ENCODE measurements around the gene EML2. TPM values are rescaled to one million over a fixed set of nuclear protein-coding genes. Genes with fewer than 3 reads are reported as not detected.

The EML2 gene
- total RNA-seq, 1 experiment from 2014 or later: 32.7 TPM

DNA sequence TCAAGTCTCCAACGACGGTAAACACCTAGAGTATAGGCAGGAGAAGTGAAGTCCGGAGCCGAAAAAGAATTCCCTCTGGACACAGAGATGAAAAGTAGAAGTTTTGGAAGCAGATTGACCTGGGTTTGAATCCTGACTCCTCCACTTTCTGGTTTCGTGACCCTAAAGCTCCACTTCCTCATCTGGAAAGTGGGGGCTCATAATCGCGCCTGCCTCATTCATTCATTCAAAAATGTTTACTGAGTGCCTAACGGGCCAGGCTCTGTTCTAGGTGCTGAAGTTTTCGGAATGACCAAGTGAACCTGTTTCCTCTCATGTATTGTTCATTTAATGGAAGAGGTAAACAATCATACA, 7.1 kb upstream of the EML2 start:
- intact Hi-C loops (cut with micrococcal nuclease; ENCODE audit: unreplicated experiment): no loop called here
- peak overlapping the region; percentile 50 to 67 for H3K4me3 ChIP-seq (ENCODE audit: low read depth in 2 of 2, low read length in 2 of 2)
- DNase-seq (ENCODE audit: low read depth, low spot score) (no peak), ATAC-seq (no peak)
- no TSS peak for BruUV-seq (replicated peaks)
- ChIA-PET POLR2A (interaction anchor here (0.7 to 1.7 kb wide), 2 partner anchors 42 to 45 kb away, joined by 13 to 18 read pairs; partner anchors contain the start of gene SNRPD2), CTCF (interaction anchor here (0.5 kb wide), 1 partner anchor 142 kb away, joined by 5 read pairs; no protein-coding TSS in a partner anchor)
- H3K36me3 ChIP-seq (ENCODE audit: control insufficient read depth, insufficient read depth, low read length): no peaks in the 10 kb centered on the region
- in situ Hi-C loops (cut with HindIII; ENCODE audit: low pct_unique_long_range_greater_than_20kb, low sequenced_read_pairs): no loop called here
- peaks cover 5% of the 10 kb centered on the region; the same call in 1 of the 2 replicates for H3K4me1 ChIP-seq (ENCODE audit: control insufficient read depth, insufficient read depth, low read length)
- TF ChIP-seq TCF7L2 (IDR thresholded peaks at IDR 0.05; ENCODE audit: low read depth, low read length): no peak
- TF ChIP-seq, protein P1, sequence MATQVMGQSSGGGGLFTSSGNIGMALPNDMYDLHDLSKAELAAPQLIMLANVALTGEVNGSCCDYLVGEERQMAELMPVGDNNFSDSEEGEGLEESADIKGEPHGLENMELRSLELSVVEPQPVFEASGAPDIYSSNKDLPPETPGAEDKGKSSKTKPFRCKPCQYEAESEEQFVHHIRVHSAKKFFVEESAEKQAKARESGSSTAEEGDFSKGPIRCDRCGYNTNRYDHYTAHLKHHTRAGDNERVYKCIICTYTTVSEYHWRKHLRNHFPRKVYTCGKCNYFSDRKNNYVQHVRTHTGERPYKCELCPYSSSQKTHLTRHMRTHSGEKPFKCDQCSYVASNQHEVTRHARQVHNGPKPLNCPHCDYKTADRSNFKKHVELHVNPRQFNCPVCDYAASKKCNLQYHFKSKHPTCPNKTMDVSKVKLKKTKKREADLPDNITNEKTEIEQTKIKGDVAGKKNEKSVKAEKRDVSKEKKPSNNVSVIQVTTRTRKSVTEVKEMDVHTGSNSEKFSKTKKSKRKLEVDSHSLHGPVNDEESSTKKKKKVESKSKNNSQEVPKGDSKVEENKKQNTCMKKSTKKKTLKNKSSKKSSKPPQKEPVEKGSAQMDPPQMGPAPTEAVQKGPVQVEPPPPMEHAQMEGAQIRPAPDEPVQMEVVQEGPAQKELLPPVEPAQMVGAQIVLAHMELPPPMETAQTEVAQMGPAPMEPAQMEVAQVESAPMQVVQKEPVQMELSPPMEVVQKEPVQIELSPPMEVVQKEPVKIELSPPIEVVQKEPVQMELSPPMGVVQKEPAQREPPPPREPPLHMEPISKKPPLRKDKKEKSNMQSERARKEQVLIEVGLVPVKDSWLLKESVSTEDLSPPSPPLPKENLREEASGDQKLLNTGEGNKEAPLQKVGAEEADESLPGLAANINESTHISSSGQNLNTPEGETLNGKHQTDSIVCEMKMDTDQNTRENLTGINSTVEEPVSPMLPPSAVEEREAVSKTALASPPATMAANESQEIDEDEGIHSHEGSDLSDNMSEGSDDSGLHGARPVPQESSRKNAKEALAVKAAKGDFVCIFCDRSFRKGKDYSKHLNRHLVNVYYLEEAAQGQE (IDR thresholded peaks at IDR 0.05; ENCODE audit: insufficient read depth in 1 of 2, low read depth in 2 of 2, low read length in 1 of 2): peak; percentile 53 to 76; a peak in 3 of 4 replicates
- H3K9me3 ChIP-seq (ENCODE audit: control insufficient read depth, insufficient read depth, low read depth, low read length): no peaks in the 10 kb centered on the region
- no peaks in the 10 kb centered on the region for H3K27me3 ChIP-seq (ENCODE audit: control insufficient read depth, insufficient read depth, low read length)
- peak overlapping the region; percentile 54 for H3K27ac ChIP-seq (ENCODE audit: low read length)

DNA sequence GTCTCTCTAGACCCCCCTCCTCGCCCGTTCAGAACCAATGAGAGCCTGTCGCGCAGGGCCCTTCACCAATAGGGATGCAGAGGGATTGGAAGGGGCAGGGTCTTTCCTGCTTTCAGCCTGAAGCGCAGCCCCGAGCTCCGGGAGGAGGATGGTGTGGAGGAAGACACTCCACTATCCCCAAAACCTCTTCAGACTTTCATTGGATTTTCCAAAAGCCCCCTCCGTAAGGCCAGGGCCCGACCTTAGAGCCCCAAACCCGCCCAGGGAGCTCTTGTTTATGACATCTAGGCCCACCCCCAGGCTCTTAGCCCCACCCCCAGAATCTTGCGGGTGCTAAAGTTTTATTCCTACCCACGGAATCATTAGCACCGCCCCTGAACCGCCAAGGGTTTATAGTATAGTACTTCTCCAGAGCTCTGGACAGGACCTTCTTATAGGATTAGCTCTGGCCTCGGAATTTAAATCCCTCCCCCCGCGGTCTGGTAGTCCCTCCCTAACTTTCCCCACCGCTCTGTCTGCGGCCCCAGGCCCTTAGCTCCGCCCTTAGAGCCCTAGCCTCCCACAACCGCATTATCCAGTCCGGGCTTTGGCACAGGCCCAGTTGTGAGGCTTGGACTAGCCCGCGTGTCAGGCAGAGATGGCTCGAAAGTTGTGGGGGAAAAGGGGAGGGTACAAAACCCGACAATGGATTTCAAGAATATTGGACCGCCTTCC, 6.6 kb upstream of the EML2 start:
- peak overlapping the region; percentile 50 to 67 for H3K4me3 ChIP-seq (ENCODE audit: low read depth in 2 of 2, low read length in 2 of 2)
- intact Hi-C loops (cut with micrococcal nuclease; ENCODE audit: unreplicated experiment): no loop called here
- peaks cover 5% of the 10 kb centered on the region; the same call in 1 of the 2 replicates for H3K4me1 ChIP-seq (ENCODE audit: control insufficient read depth, insufficient read depth, low read length)
- peak overlapping the region; percentile 54; the same call in 1 of the 2 replicates for H3K27ac ChIP-seq (ENCODE audit: low read length)
- H3K27me3 ChIP-seq (ENCODE audit: control insufficient read depth, insufficient read depth, low read length): no peaks in the 10 kb centered on the region
- CTCF ChIA-PET: interaction anchor here (0.5 kb wide), 1 partner anchor 141 kb away, joined by 5 read pairs; no protein-coding TSS in a partner anchor
- DNase-seq (ENCODE audit: low read depth, low spot score) (peak; percentile 59), ATAC-seq (peak; percentile 78)
- no peaks in the 10 kb centered on the region for H3K36me3 ChIP-seq (ENCODE audit: control insufficient read depth, insufficient read depth, low read length)
- POLR2A ChIA-PET: interaction anchor here (0.5 to 1.7 kb wide), 4 partner anchors 32 to 150 kb away, joined by 3 to 18 read pairs (median 12); partner anchors contain the start of gene SNRPD2
- BruUV-seq (replicated peaks): no TSS peak
- TF ChIP-seq, protein P1 (IDR thresholded peaks at IDR 0.05; ENCODE audit: insufficient read depth in 1 of 2, low read depth in 2 of 2, low read length in 1 of 2): 0 out of 4 replicates have a peak, but pooled peaks of 1 of the 2 experiments have one; percentile 20
- no peak for TF ChIP-seq TCF7L2 (IDR thresholded peaks at IDR 0.05; ENCODE audit: low read depth, low read length)
- no peaks in the 10 kb centered on the region for H3K9me3 ChIP-seq (ENCODE audit: control insufficient read depth, insufficient read depth, low read depth, low read length)
- in situ Hi-C loops (cut with HindIII; ENCODE audit: low pct_unique_long_range_greater_than_20kb, low sequenced_read_pairs): no loop called here

Data from Panc1 (cell line).